Endothelial cell of umbilical vein (primary cell): ENCODE results near the gene SDCBP2. TPM values are rescaled to one million over a fixed set of nuclear protein-coding genes. Genes with fewer than 3 reads are reported as not detected.

Experiments
- BruUV-seq: library from RNA; stranded (reverse); fragments of 400-500 nt; replicated peaks from 2 replicates; lab custom pipeline; 2021; lab: Mats Ljungman, UMichigan
- CTCF ChIA-PET: fragments of 300-600, 350-600 bp; sonication (Branson Sonifier 250); formaldehyde crosslinking; loops from one replicate; lab custom pipeline; 2021; ENCODE audit warnings: antibody characterized with exemption, inconsistent platforms; lab: Charles Lee
- POLR2A ChIA-PET: fragments of 300-600, 350-600 bp; sonication (Branson Sonifier 250); formaldehyde crosslinking; loops from one replicate; lab custom pipeline; 2021; ENCODE audit warnings: antibody characterized with exemption, inconsistent platforms; lab: Charles Lee
- DNase-seq: peaks from one replicate; pipeline ENCODE4 v3.0.0-alpha.2; 2011; ENCODE audit warnings: low read depth, low spot score
- FAIRE-seq: peaks from 2 replicates; lab custom pipeline; 2011; peaks lifted over from hg19 to GRCh38; lab: Jason Lieb, UNC
- H2AFZ ChIP-seq: 2 replicates; pipeline ENCODE4 v1.6.0; 2012; ENCODE audit warnings: low read depth, low read length, control low read depth, inconsistent platforms
- H3K27ac ChIP-seq: 2 replicates; pipeline ENCODE4 v1.5.1; 2011; ENCODE audit warnings: low read depth, mild to moderate bottlenecking, control low read depth, low read length, moderate library complexity; ENCODE audit not compliant: insufficient read depth
- H3K27me3 ChIP-seq, 2 experiments: 2 replicates each; pipeline versions ENCODE4 v1.6.0 to v1.6.1; 2011; ENCODE audit warnings: low read length in 2 of 2, mixed read lengths in 1 of 2; ENCODE audit not compliant: control insufficient read depth in 2 of 2, insufficient read depth in 2 of 2
- H3K36me3 ChIP-seq, 2 experiments: 2 replicates in 1 of 2; 3 replicates in 1 of 2; pipeline ENCODE4 v1.5.1; 2011; ENCODE audit warnings: low read length in 2 of 2, mild to moderate bottlenecking in 1 of 2, moderate library complexity in 1 of 2; ENCODE audit not compliant: control insufficient read depth in 2 of 2, insufficient read depth in 2 of 2; ENCODE audit errors: extremely low read depth in 1 of 2
- H3K4me1 ChIP-seq: 3 replicates; pipeline ENCODE4 v1.5.1; 2011; ENCODE audit warnings: mild to moderate bottlenecking, low read length; ENCODE audit not compliant: control insufficient read depth, insufficient read depth; ENCODE audit errors: extremely low read depth
- H3K4me2 ChIP-seq: 2 replicates; pipeline ENCODE4 v1.6.1; 2011; ENCODE audit warnings: low read length, control low read depth, mixed read lengths; ENCODE audit not compliant: insufficient read depth
- H3K4me3 ChIP-seq, 3 experiments: fragments of 200-600 bp in 1 of 3; sonication (generic), shearing (Covaris generic) in 1 of 3; replicated peaks in 1 of 3; 2 replicates each; pipeline ENCODE4 v1.5.1; 2011 to 2016; ENCODE audit warnings: control low read depth in 3 of 3, low read length in 3 of 3, mild to moderate bottlenecking in 2 of 3, inconsistent platforms in 1 of 3, low read depth in 1 of 3, moderate library complexity in 1 of 3; ENCODE audit not compliant: insufficient read depth in 1 of 3
- H3K79me2 ChIP-seq: 2 replicates; pipeline ENCODE4 v1.6.0; 2012; ENCODE audit warnings: low read length, inconsistent platforms; ENCODE audit not compliant: control insufficient read depth, insufficient read depth
- H3K9ac ChIP-seq: replicated peaks from 2 replicates; pipeline ENCODE3; 2011; ENCODE audit warnings: low read length, control low read depth; ENCODE audit not compliant: insufficient read depth; ENCODE audit errors: extremely low read depth
- H3K9me1 ChIP-seq: replicated peaks from 3 replicates; pipeline ENCODE4 v1.6.0; 2011; ENCODE audit warnings: mild to moderate bottlenecking, low read length; ENCODE audit not compliant: control insufficient read depth, insufficient read depth; ENCODE audit errors: extremely low read depth
- H3K9me3 ChIP-seq: replicated peaks from 2 replicates; pipeline ENCODE4 v1.5.1; 2012; ENCODE audit warnings: low read length, inconsistent platforms; ENCODE audit not compliant: control insufficient read depth, insufficient read depth
- H4K20me1 ChIP-seq: replicated peaks from 2 replicates; pipeline ENCODE3; 2011; ENCODE audit warnings: mild to moderate bottlenecking, low read length; ENCODE audit not compliant: control insufficient read depth, insufficient read depth; ENCODE audit errors: extremely low read depth
- CTCF ChIP-seq, 2 donors: IDR thresholded peaks; 1 replicate in 1 of 2; 2 replicates in 1 of 2; pipeline ENCODE4 v1.5.1; 2011; ENCODE audit warnings: low read length in 2 of 2, mild to moderate bottlenecking in 2 of 2, moderate library complexity in 2 of 2, control low read depth in 1 of 2, inconsistent platforms in 1 of 2, low read depth in 1 of 2; ENCODE audit not compliant: insufficient read depth in 1 of 2; ENCODE audit errors: extremely low read depth in 1 of 2
- EZH2 ChIP-seq: IDR thresholded peaks from 2 replicates; pipeline ENCODE4 v1.6.1; 2012; ENCODE audit warnings: borderline replicate concordance, low read depth, mild to moderate bottlenecking, moderate library complexity, low read length, inconsistent platforms; ENCODE audit not compliant: severe bottlenecking
- GATA2 ChIP-seq: IDR thresholded peaks from 2 replicates; pipeline ENCODE4 v1.7.0; 2011; ENCODE audit warnings: low read depth, mild to moderate bottlenecking, moderate library complexity, mixed read lengths, low read length; ENCODE audit not compliant: insufficient read length, insufficient read depth
- JUN ChIP-seq: IDR thresholded peaks from 2 replicates; pipeline ENCODE4 v1.6.1; 2011; ENCODE audit warnings: borderline replicate concordance, low read depth; ENCODE audit not compliant: insufficient read length, insufficient read depth
- MAX ChIP-seq: IDR thresholded peaks from 2 replicates; pipeline ENCODE4 v1.6.1; 2011; ENCODE audit not compliant: insufficient read depth, insufficient read length
- MYC ChIP-seq: IDR thresholded peaks from one replicate; pipeline ENCODE4 v1.6.1; 2011; ENCODE audit warnings: mild to moderate bottlenecking, low read depth, low read length
- dilution Hi-C: fragments of 300-500 bp; cut with MboI; formaldehyde crosslinking; loops from one replicate; pipeline ENCODE4 v1.15.0; 2019; ENCODE audit warnings: low sequenced_read_pairs; ENCODE audit not compliant: extremely low pct_ligation_motif_present
- intact Hi-C: fragments of 100-400 bp; cut with micrococcal nuclease; formaldehyde crosslinking; loops from one replicate; pipeline ENCODE4 v1.10.0; 2022
- polyA plus RNA-seq, 4 experiments: library from polyadenylated mRNA; depleted of rRNA in 3 of 4; stranded (reverse) in 3 of 4; unstranded in 1 of 4; fragments of >200 nt; gene quantifications; 2 replicates each; pipeline versions ENCODE4 v1.2.1 to v1.2.3, GENCODE V29; 2011 to 2012; ENCODE audit warnings: missing spikeins in 1 of 4
- total RNA-seq: library from RNA; stranded (reverse); gene quantifications from 2 replicates; pipeline ENCODE4 v1.2.3, GENCODE V29; 2021

The SDCBP2 gene
- total and polyA plus RNA-seq, 2 donors (not counting 3 experiments of a cell fraction or from before 2014, with no cell fraction given), result 6.9 to 9.0 TPM

- intact Hi-C loops (no loop called here), dilution Hi-C loops (no loop called here)
- no peaks in the 10 kb centered on the region for H4K20me1 ChIP-seq
- DNase-seq (peak; percentile 73), FAIRE-seq (peak; percentile 93)
- no TSS peak for BruUV-seq
- H3K36me3 ChIP-seq, result no peaks in the 10 kb centered on the region
- H3K4me1 ChIP-seq, result peaks cover 64% of the 10 kb centered on the region
- no peak overlapping the region for H2AFZ ChIP-seq
- TF ChIP-seq EZH2 (no peak), JUN (peak; percentile 2)
- ChIA-PET POLR2A (interaction anchor here (0.5 to 1.4 kb wide), 4 partner anchors 9 to 59 kb away, joined by 3 to 11 read pairs (median 6); no protein-coding TSS in a partner anchor), CTCF (interaction anchor here (0.8 to 1.6 kb wide), 11 partner anchors 11 to 171 kb away, joined by 3 to 9 read pairs (median 4); partner anchors contain the start of gene NSFL1C)
- H3K79me2 ChIP-seq, result peaks cover 20% of the 10 kb centered on the region
- peak overlapping the region; percentile 14 for H3K4me2 ChIP-seq
- H3K9ac ChIP-seq, result peak overlapping the region; percentile 32
- H3K27ac ChIP-seq, result peak overlapping the region; percentile 49
- no peak overlapping the region for H3K4me3 ChIP-seq
- H3K9me1 ChIP-seq, result no peaks in the 10 kb centered on the region
- no peaks in the 10 kb centered on the region for H3K27me3 ChIP-seq
- H3K9me3 ChIP-seq, result no peaks in the 10 kb centered on the region
These were observed 3.9 kb upstream of the SDCBP2 start for GRCh38 chr20:1332749-1333300.

- FAIRE-seq, result peak; percentile 59
- peaks cover 20% of the 10 kb centered on the region for H3K79me2 ChIP-seq
- no peak for TF ChIP-seq MAX
- TF ChIP-seq EZH2, result no peak
- TF ChIP-seq JUN, result no peak
- no peak for TF ChIP-seq MYC
- no peak for TF ChIP-seq CTCF (IDR thresholded peaks at IDR 0.05; ENCODE audit: extremely low read depth in 1 of 2, insufficient read depth in 1 of 2, low read depth in 1 of 2, low read length in 2 of 2)
- TF ChIP-seq GATA2, result no peak
These were observed 3.0 kb upstream of the SDCBP2 start for GRCh38 chr20:1331801-1332453.

More at GRCh38 chr20:1331801-1332453, 3.0 kb upstream of the SDCBP2 start:
- no peaks in the 10 kb centered on the region for H3K27me3 ChIP-seq
- no peaks in the 10 kb centered on the region for H4K20me1 ChIP-seq
- no peaks in the 10 kb centered on the region for H3K9me3 ChIP-seq
- no peaks in the 10 kb centered on the region for H3K36me3 ChIP-seq
- no peak for DNase-seq
- intact Hi-C loops, result no loop called here
- H3K9ac ChIP-seq, result no peak overlapping the region
- dilution Hi-C loops, result no loop called here
- no peak overlapping the region for H3K4me2 ChIP-seq
- ChIA-PET POLR2A (interaction anchor here (0.6 to 1.4 kb wide), 4 partner anchors 9 to 60 kb away, joined by 3 to 11 read pairs (median 4); no protein-coding TSS in a partner anchor), CTCF (interaction anchor here (1.2 to 1.6 kb wide), 6 partner anchors 19 to 172 kb away, joined by 3 to 6 read pairs (median 3); partner anchors contain the start of gene NSFL1C)
- peak overlapping the region; percentile 49 for H3K27ac ChIP-seq
- peaks cover 65% of the 10 kb centered on the region for H3K4me1 ChIP-seq
- no peak overlapping the region for H3K4me3 ChIP-seq
- no peaks in the 10 kb centered on the region for H3K9me1 ChIP-seq
- H2AFZ ChIP-seq, result no peak overlapping the region
- BruUV-seq, result no TSS peak
